PFSK-1 (cell line): ENCODE results near the gene FASTK.

Experiments used
- FOXP2 ChIP-seq: optimal IDR thresholded peaks from 2 replicates; pipeline ENCODE3; 2011; ENCODE audit warnings: borderline replicate concordance, control low read depth, inconsistent platforms; ENCODE audit not compliant: insufficient read depth; ENCODE audit errors: extremely low read length, extremely low read depth
- POLR2AphosphoS5 ChIP-seq: IDR thresholded peaks from 2 replicates; pipeline ENCODE4 v1.6.1; 2012; ENCODE audit warnings: low read depth, mild to moderate bottlenecking, control low read depth, low read length, moderate library complexity
- SIN3A ChIP-seq: IDR thresholded peaks from 2 replicates; pipeline ENCODE4 v1.6.1; 2012; ENCODE audit warnings: mild to moderate bottlenecking, low read length, moderate library complexity, borderline replicate concordance; ENCODE audit not compliant: insufficient read depth
- TAF1 ChIP-seq: IDR thresholded peaks from 2 replicates; pipeline ENCODE4 v1.6.1; 2012; ENCODE audit warnings: low read length, control low read depth, borderline replicate concordance; ENCODE audit not compliant: insufficient read depth
- TF ChIP-seq, protein P1 (sequence below), 2 experiments: IDR thresholded peaks; 2 replicates each; pipeline versions ENCODE4 v1.6.1 to v1.8.0; 2011 to 2012; ENCODE audit warnings: low read depth in 2 of 2, low read length in 2 of 2, control low read depth in 1 of 2, inconsistent platforms in 1 of 2, mild to moderate bottlenecking in 1 of 2, moderate library complexity in 1 of 2; ENCODE audit not compliant: insufficient read depth in 1 of 2

- TF ChIP-seq POLR2AphosphoS5 (peak; percentile 48; the same call in 1 of the 2 replicates), SIN3A (no peak), TAF1 (peak; percentile 32; the same call in 1 of the 2 replicates), FOXP2 (peak; percentile 82)
- TF ChIP-seq, protein P1, sequence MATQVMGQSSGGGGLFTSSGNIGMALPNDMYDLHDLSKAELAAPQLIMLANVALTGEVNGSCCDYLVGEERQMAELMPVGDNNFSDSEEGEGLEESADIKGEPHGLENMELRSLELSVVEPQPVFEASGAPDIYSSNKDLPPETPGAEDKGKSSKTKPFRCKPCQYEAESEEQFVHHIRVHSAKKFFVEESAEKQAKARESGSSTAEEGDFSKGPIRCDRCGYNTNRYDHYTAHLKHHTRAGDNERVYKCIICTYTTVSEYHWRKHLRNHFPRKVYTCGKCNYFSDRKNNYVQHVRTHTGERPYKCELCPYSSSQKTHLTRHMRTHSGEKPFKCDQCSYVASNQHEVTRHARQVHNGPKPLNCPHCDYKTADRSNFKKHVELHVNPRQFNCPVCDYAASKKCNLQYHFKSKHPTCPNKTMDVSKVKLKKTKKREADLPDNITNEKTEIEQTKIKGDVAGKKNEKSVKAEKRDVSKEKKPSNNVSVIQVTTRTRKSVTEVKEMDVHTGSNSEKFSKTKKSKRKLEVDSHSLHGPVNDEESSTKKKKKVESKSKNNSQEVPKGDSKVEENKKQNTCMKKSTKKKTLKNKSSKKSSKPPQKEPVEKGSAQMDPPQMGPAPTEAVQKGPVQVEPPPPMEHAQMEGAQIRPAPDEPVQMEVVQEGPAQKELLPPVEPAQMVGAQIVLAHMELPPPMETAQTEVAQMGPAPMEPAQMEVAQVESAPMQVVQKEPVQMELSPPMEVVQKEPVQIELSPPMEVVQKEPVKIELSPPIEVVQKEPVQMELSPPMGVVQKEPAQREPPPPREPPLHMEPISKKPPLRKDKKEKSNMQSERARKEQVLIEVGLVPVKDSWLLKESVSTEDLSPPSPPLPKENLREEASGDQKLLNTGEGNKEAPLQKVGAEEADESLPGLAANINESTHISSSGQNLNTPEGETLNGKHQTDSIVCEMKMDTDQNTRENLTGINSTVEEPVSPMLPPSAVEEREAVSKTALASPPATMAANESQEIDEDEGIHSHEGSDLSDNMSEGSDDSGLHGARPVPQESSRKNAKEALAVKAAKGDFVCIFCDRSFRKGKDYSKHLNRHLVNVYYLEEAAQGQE (IDR thresholded peaks at IDR 0.05; ENCODE audit: insufficient read depth in 1 of 2, low read depth in 2 of 2, low read length in 2 of 2) = no peak; a peak in 1 of 4 replicates
Measured at GRCh38 chr7:151038951-151039849, 41.4 kb downstream of the FASTK start.
